A549 (cell line): ENCODE results near the gene C1orf115. TPM values are rescaled to one million over a fixed set of nuclear protein-coding genes. Genes with fewer than 3 reads are reported as not detected.

Experiments used
- ATAC-seq, 2 experiments: fragments of 200-7000 bp in 1 of 2; fragments of >200 bp in 1 of 2; cut with Nextera tagmentation in 1 of 2; cut with Tn5 transposase in 1 of 2; 3 replicates each; pipeline versions ENCODE4 v1.8.0 to v1.9.1; 2018 to 2020; ENCODE audit warnings: mild to moderate bottlenecking in 1 of 2, moderate library complexity in 1 of 2
- CTCF ChIA-PET: fragments of 300-600 bp; sonication (Branson Sonifier 250); formaldehyde crosslinking; extraction: SDS; loops from one replicate; lab custom pipeline; 2021; ENCODE audit warnings: antibody characterized with exemption, inconsistent platforms; lab: Yijun Ruan, JAX
- POLR2A ChIA-PET: fragments of 350-600 bp; formaldehyde crosslinking; extraction: SDS; loops from one replicate; lab custom pipeline; 2021; ENCODE audit warnings: antibody characterized with exemption, inconsistent platforms; lab: Yijun Ruan, JAX
- DNase-seq, 2 experiments: peaks; one replicate each; pipeline versions ENCODE4 v3.0.0 to v3.0.0-alpha.2; 2011 to 2016; ENCODE audit warnings: low read depth in 1 of 2, low spot score in 1 of 2
- FAIRE-seq: peaks from 2 replicates; lab custom pipeline; 2011; peaks lifted over from hg19 to GRCh38; lab: Jason Lieb, UNC
- H3K27ac ChIP-seq, 2 experiments: fragments of >200 bp; sonication (Bioruptor Twin); formaldehyde crosslinking; 3 replicates each; pipeline ENCODE4 v1.5.1; 2016 to 2017
- H3K4me1 ChIP-seq: fragments of >200 bp; sonication (Bioruptor Twin); formaldehyde crosslinking; 3 replicates; pipeline ENCODE4 v1.6.1; 2016
- H3K4me2 ChIP-seq: fragments of >200 bp; sonication (Bioruptor Twin); formaldehyde crosslinking; 3 replicates; pipeline ENCODE4 v1.6.1; 2016
- H3K4me3 ChIP-seq: fragments of >200 bp; sonication (Bioruptor Twin); formaldehyde crosslinking; 3 replicates; pipeline ENCODE4 v1.5.1; 2016
- H3K9me3 ChIP-seq: fragments of >200 bp; sonication (Bioruptor Twin); formaldehyde crosslinking; 3 replicates; pipeline ENCODE4 v1.6.1; 2016
- CHD4 ChIP-seq: fragments of 200-600 bp; sonication (generic); IDR thresholded peaks from 2 replicates; pipeline ENCODE4 v1.6.1; 2016; ENCODE audit warnings: antibody characterized with exemption, mild to moderate bottlenecking, borderline replicate concordance
- EP300 ChIP-seq, 2 experiments: fragments of >200 bp; sonication (Bioruptor Twin); formaldehyde crosslinking; IDR thresholded peaks; 2 replicates in 1 of 2; 3 replicates in 1 of 2; pipeline ENCODE4 v1.6.1; 2016 to 2017
- FOSB ChIP-seq: fragments of 250-450 bp; sonication (Bioruptor Pico); IDR thresholded peaks from 2 replicates; pipeline ENCODE4 v1.5.0; 2020; ENCODE audit warnings: mild to moderate bottlenecking, moderate library complexity
- FOXS1 ChIP-seq: fragments of 250-450 bp; sonication (Bioruptor Pico); IDR thresholded peaks from 2 replicates; pipeline ENCODE4 v1.5.0; 2020; ENCODE audit warnings: mild to moderate bottlenecking, moderate library complexity
- HOXA7 ChIP-seq: fragments of 250-450 bp; sonication (Bioruptor Pico); IDR thresholded peaks from 2 replicates; pipeline ENCODE4 v1.5.0; 2020; ENCODE audit warnings: mild to moderate bottlenecking, moderate library complexity
- HOXB13 ChIP-seq: fragments of 250-450 bp; sonication (Bioruptor Pico); IDR thresholded peaks from 2 replicates; pipeline ENCODE4 v1.5.0; 2020; ENCODE audit warnings: low read depth, mild to moderate bottlenecking, moderate library complexity
- JUN ChIP-seq, 2 experiments: fragments of >200 bp; sonication (Bioruptor Twin); formaldehyde crosslinking; IDR thresholded peaks; 2 replicates in 1 of 2; 3 replicates in 1 of 2; pipeline ENCODE4 v1.6.1; 2016 to 2017
- MAZ ChIP-seq: fragments of 150-350 bp; IDR thresholded peaks from 2 replicates; pipeline ENCODE4 v1.6.1; 2014; ENCODE audit warnings: antibody characterized with exemption, low read depth, low read length, borderline replicate concordance
- PHF8 ChIP-seq: fragments of 200-600 bp; sonication (generic); IDR thresholded peaks from 2 replicates; pipeline ENCODE4 v1.6.1; 2016; ENCODE audit warnings: low read depth, mild to moderate bottlenecking, antibody characterized with exemption, moderate library complexity, borderline replicate concordance
- POLR2A ChIP-seq: IDR thresholded peaks from 2 replicates; pipeline ENCODE4 v1.6.1; 2012; ENCODE audit warnings: mild to moderate bottlenecking, low read length
- RAD21 ChIP-seq, 2 experiments: fragments of >200 bp in 1 of 2; sonication (Bioruptor Twin) in 1 of 2; formaldehyde crosslinking in 1 of 2; IDR thresholded peaks in 1 of 2; conservative IDR thresholded peaks in 1 of 2; 2 replicates in 1 of 2; 3 replicates in 1 of 2; pipeline ENCODE4 v1.6.1; 2012 to 2018; ENCODE audit warnings: inconsistent platforms in 1 of 2
- RARB ChIP-seq: fragments of 250-450 bp; sonication (Bioruptor Pico); IDR thresholded peaks from 2 replicates; pipeline ENCODE4 v1.8.0; 2021; ENCODE audit warnings: mild to moderate bottlenecking, moderate library complexity
- SMC3 ChIP-seq: fragments of >200 bp; sonication (Bioruptor Twin); formaldehyde crosslinking; IDR thresholded peaks from 3 replicates; pipeline ENCODE4 v1.6.1; 2018; ENCODE audit warnings: inconsistent platforms
- WGBS: methylation state at CpG from one replicate; pipeline ENCODE4 v1.1.6; 2017; ENCODE audit errors: missing lambda C conversion rate; 5-methylcytosine and 5-hydroxymethylcytosine counted together
- polyA minus RNA-seq: library from RNA; depleted of rRNA, polyadenylated mRNA; stranded (reverse); fragments of >200 nt; gene quantifications from 2 replicates; pipeline ENCODE4 v1.2.3, GENCODE V29; 2011; rRNA and poly(A)+ RNA removed
- polyA plus RNA-seq, 4 experiments: library from polyadenylated mRNA; depleted of rRNA in 3 of 4; stranded (reverse); fragments of >200 nt; fragmentation: RNase III in 1 of 4; extraction: RNeasy Plus Mini Kit Qiagen cat#74134 plus additional on column Dnase treatment in 1 of 4; gene quantifications; 2 replicates in 3 of 4; 3 replicates in 1 of 4; pipeline ENCODE4 v1.2.3, GENCODE V29; 2011 to 2017
- TF ChIP-seq, protein P1 (sequence below): IDR thresholded peaks from 2 replicates; pipeline ENCODE4 v1.6.1; 2012
- TF ChIP-seq, protein P2 (sequence below): fragments of >200 bp; sonication (Bioruptor Twin); formaldehyde crosslinking; IDR thresholded peaks from 3 replicates; pipeline ENCODE4 v1.5.1; 2016
- TF ChIP-seq, protein P3 (sequence below): fragments of 250-450 bp; sonication (Bioruptor Pico); IDR thresholded peaks from 2 replicates; pipeline ENCODE4 v1.5.0; 2021; ENCODE audit warnings: mild to moderate bottlenecking, moderate library complexity, borderline replicate concordance
- TF ChIP-seq, protein P4 (sequence below): fragments of 150-350 bp; IDR thresholded peaks from 2 replicates; pipeline ENCODE4 v1.6.1; 2014; ENCODE audit warnings: low read depth, mild to moderate bottlenecking, low read length
- TF ChIP-seq, protein P5 (sequence below): fragments of 250-450 bp; sonication (Bioruptor Pico); IDR thresholded peaks from 2 replicates; pipeline ENCODE4 v1.5.0; 2020; ENCODE audit warnings: low read depth, mild to moderate bottlenecking, moderate library complexity
- TF ChIP-seq, protein P6 (sequence below): fragments of >200 bp; sonication (Bioruptor Twin); formaldehyde crosslinking; IDR thresholded peaks from 3 replicates; pipeline ENCODE4 v1.6.1; 2016

The C1orf115 gene, protein sequence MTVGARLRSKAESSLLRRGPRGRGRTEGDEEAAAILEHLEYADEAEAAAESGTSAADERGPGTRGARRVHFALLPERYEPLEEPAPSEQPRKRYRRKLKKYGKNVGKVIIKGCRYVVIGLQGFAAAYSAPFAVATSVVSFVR
- polyA plus RNA-seq (2011; rRNA removed) = 6.4 and 6.9 TPM in 2 replicates
- 3.7 and 4.8 TPM in 2 replicates for polyA plus RNA-seq (2012; cell fraction: cytosol; rRNA removed)
- 1.9 and 2.6 TPM in 2 replicates for polyA plus RNA-seq (2012; cell fraction: nucleus; rRNA removed)
- polyA plus RNA-seq (2017; fragmentation: RNase III; extraction: RNeasy Plus Mini Kit Qiagen cat#74134 plus additional on column Dnase treatment) = 6.8 to 8.9 TPM (median 7.5 TPM) in 3 replicates
- polyA minus RNA-seq = 3.7 and 4.7 TPM in 2 replicates

DNA sequence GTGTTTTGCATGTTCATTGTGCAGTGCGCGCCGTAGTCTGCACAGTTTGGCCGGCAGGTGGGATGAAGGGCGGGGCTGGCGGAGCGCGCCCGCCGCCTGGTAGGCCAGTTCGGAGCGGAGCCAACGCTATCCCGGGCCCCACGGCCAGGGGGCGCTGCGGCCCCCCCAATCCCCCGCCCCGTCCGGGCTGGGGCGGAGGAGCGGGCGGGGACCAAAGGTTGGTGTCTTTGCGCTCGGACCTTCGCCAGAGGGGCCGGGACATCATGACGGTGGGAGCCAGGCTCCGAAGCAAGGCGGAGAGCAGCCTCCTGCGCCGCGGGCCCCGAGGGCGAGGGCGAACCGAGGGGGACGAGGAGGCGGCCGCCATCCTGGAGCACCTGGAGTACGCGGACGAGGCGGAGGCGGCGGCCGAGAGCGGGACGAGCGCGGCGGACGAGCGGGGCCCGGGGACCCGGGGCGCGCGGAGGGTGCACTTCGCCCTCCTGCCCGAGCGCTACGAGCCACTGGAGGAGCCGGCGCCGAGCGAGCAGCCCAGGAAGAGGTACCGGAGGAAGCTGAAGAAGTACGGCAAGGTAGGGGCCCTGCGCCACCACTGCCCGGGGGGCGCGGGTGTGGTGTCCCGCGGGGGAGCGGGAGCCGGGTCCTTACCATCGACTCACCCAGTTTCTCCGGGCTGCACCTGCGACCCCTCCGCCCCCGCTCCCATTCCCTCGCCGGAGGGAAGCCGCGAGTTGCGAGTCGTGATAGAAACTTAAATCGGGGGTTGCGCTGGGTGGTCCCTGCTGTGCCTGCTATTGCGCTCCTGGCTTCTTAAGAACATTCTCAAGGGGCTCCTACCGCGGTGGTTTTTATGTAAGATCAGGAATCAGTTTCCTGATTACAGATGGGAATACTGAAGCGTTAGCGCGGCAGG is at the start of gene C1orf115:
Gene C1orf115, plus strand, starts transcription at position 224 of the 913 bp plus-strand sequence. Its CDS starts 40 bp downstream, at position 264.
- no peaks in the 10 kb centered on the region for H3K9me3 ChIP-seq
- no peaks in the 10 kb centered on the region for H3K4me1 ChIP-seq
- peak within 1 kb of the TSS; percentile 83 to 93 for H3K27ac ChIP-seq
- peak; percentile 78 to 89 for DNase-seq
- ATAC-seq = peak; percentile 90 to 96
- TF ChIP-seq MAZ = peak; percentile 96; the same call in 1 of the 2 replicates
- TF ChIP-seq, protein P1, sequence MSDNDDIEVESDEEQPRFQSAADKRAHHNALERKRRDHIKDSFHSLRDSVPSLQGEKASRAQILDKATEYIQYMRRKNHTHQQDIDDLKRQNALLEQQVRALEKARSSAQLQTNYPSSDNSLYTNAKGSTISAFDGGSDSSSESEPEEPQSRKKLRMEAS = peak; percentile 72
- TF ChIP-seq, protein P2, sequence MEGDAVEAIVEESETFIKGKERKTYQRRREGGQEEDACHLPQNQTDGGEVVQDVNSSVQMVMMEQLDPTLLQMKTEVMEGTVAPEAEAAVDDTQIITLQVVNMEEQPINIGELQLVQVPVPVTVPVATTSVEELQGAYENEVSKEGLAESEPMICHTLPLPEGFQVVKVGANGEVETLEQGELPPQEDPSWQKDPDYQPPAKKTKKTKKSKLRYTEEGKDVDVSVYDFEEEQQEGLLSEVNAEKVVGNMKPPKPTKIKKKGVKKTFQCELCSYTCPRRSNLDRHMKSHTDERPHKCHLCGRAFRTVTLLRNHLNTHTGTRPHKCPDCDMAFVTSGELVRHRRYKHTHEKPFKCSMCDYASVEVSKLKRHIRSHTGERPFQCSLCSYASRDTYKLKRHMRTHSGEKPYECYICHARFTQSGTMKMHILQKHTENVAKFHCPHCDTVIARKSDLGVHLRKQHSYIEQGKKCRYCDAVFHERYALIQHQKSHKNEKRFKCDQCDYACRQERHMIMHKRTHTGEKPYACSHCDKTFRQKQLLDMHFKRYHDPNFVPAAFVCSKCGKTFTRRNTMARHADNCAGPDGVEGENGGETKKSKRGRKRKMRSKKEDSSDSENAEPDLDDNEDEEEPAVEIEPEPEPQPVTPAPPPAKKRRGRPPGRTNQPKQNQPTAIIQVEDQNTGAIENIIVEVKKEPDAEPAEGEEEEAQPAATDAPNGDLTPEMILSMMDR = peak; percentile 96
- no peak for TF ChIP-seq CHD4
- no peak for TF ChIP-seq RARB
- TF ChIP-seq, protein P3, sequence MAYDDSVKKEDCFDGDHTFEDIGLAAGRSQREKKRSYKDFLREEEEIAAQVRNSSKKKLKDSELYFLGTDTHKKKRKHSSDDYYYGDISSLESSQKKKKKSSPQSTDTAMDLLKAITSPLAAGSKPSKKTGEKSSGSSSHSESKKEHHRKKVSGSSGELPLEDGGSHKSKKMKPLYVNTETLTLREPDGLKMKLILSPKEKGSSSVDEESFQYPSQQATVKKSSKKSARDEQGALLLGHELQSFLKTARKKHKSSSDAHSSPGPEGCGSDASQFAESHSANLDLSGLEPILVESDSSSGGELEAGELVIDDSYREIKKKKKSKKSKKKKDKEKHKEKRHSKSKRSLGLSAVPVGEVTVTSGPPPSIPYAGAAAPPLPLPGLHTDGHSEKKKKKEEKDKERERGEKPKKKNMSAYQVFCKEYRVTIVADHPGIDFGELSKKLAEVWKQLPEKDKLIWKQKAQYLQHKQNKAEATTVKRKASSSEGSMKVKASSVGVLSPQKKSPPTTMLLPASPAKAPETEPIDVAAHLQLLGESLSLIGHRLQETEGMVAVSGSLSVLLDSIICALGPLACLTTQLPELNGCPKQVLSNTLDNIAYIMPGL (CRISPR knock-in tag) = peak; percentile 39; the same call in 1 of the 2 replicates
- TF ChIP-seq, protein P4, sequence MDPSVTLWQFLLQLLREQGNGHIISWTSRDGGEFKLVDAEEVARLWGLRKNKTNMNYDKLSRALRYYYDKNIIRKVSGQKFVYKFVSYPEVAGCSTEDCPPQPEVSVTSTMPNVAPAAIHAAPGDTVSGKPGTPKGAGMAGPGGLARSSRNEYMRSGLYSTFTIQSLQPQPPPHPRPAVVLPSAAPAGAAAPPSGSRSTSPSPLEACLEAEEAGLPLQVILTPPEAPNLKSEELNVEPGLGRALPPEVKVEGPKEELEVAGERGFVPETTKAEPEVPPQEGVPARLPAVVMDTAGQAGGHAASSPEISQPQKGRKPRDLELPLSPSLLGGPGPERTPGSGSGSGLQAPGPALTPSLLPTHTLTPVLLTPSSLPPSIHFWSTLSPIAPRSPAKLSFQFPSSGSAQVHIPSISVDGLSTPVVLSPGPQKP = no peak
- peak; percentile 58; the same call in 1 of the 2 replicates for TF ChIP-seq PHF8
- peak; percentile 55 for TF ChIP-seq POLR2A
- peak; percentile 47 to 73 for TF ChIP-seq RAD21 (conservative IDR thresholded peaks at IDR 0.05 in 1 of 2, IDR thresholded peaks at IDR 0.05 in 1 of 2)
- TF ChIP-seq SMC3 = peak; percentile 89
- peak in 1 of 2 experiments; percentile 39; a peak in 1 of 5 replicates for TF ChIP-seq JUN (IDR thresholded peaks at IDR 0.05)
- no peak for FAIRE-seq
- ChIA-PET POLR2A (no interaction called here), CTCF (interaction anchor here (0.6 to 4.0 kb wide), 16 partner anchors 9 to 411 kb away, joined by 3 to 23 read pairs (median 3); partner anchors contain the start of genes MTARC1 and MTARC2)
- 18% methylated on average over 34 of the region's 96 CpGs for WGBS
- H3K4me3 ChIP-seq = peak within 1 kb of the TSS; percentile 85
- H3K4me2 ChIP-seq = peak within 1 kb of the TSS; percentile 98

DNA sequence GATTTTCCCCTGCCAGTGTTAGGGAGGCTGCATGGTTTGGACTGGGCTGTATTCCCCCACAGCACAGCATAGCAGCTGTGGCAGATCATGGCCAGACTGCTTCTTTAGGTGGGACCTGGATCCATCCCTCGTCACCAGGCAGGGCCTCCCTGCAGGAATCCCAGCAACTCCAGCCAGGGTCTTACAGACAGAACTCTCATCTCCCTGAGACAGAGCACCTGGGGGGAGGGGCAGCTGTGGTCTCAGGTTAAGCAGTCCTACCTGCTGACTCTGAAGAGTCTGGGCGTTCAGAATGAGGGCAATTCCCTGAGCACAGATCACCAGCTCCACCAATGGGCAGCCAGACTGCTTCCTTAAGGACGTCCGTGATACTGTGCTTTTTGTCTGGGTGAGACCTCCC is 47.9 kb upstream of the C1orf115 start:
- DNase-seq (no peak), ATAC-seq (no peak), FAIRE-seq (no peak)
- Histone ChIP-seq H3K27ac (no peak overlapping the region), H3K4me2 (no peak overlapping the region), H3K4me3 (no peak overlapping the region), H3K4me1 (no peaks in the 10 kb centered on the region), H3K9me3 (no peaks in the 10 kb centered on the region)
- WGBS = 33% methylated on average over 3 of the region's 4 CpGs
- ChIA-PET POLR2A (no interaction called here), CTCF (no interaction called here)
- TF ChIP-seq HOXB13 (CRISPR knock-in tag) (no peak), HOXA7 (CRISPR knock-in tag) (no peak), EP300 (IDR thresholded peaks at IDR 0.05) (no peak), FOSB (no peak), FOXS1 (CRISPR knock-in tag) (no peak)
- TF ChIP-seq, protein P5, sequence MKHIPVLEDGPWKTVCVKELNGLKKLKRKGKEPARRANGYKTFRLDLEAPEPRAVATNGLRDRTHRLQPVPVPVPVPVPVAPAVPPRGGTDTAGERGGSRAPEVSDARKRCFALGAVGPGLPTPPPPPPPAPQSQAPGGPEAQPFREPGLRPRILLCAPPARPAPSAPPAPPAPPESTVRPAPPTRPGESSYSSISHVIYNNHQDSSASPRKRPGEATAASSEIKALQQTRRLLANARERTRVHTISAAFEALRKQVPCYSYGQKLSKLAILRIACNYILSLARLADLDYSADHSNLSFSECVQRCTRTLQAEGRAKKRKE (CRISPR knock-in tag) = no peak
- TF ChIP-seq, protein P6, sequence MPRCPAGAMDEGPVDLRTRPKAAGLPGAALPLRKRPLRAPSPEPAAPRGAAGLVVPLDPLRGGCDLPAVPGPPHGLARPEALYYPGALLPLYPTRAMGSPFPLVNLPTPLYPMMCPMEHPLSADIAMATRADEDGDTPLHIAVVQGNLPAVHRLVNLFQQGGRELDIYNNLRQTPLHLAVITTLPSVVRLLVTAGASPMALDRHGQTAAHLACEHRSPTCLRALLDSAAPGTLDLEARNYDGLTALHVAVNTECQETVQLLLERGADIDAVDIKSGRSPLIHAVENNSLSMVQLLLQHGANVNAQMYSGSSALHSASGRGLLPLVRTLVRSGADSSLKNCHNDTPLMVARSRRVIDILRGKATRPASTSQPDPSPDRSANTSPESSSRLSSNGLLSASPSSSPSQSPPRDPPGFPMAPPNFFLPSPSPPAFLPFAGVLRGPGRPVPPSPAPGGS = no peak
